DND-41 (cell line): ENCODE measurements around the gene MYBBP1A.

Source experiments
- ATAC-seq: fragments of 200-7000 bp; cut with Tn5 transposase; 3 replicates; pipeline ENCODE4 v1.9.1; 2021; ENCODE audit warnings: low read depth; ENCODE audit not compliant: insufficient read depth
- DNase-seq: peaks from one replicate; pipeline ENCODE4 v3.0.0-alpha.2; 2020
- H2AFZ ChIP-seq: 2 replicates; pipeline ENCODE4 v1.6.0; 2012; ENCODE audit warnings: low read depth, low read length
- H3K27ac ChIP-seq: 2 replicates; pipeline ENCODE4 v1.5.1; 2012; ENCODE audit warnings: low read length, inconsistent platforms
- H3K27me3 ChIP-seq: fragments of 200-600 bp; sonication (generic); 2 replicates; pipeline ENCODE4 v1.6.0; 2012; ENCODE audit warnings: low read length, mild to moderate bottlenecking, inconsistent platforms; ENCODE audit not compliant: insufficient read depth, poor library complexity
- H3K36me3 ChIP-seq: 2 replicates; pipeline ENCODE4 v1.5.1; 2012; ENCODE audit warnings: low read length, inconsistent platforms; ENCODE audit not compliant: insufficient read depth
- H3K4me1 ChIP-seq: 2 replicates; pipeline ENCODE4 v1.5.1; 2012; ENCODE audit warnings: mild to moderate bottlenecking, low read length; ENCODE audit not compliant: insufficient read depth
- H3K4me2 ChIP-seq: 2 replicates; pipeline ENCODE4 v1.6.0; 2012; ENCODE audit warnings: mild to moderate bottlenecking, moderate library complexity, low read length, inconsistent platforms; ENCODE audit not compliant: insufficient read depth
- H3K4me3 ChIP-seq, 2 experiments: fragments of 200-600 bp in 1 of 2; shearing (Covaris generic) in 1 of 2; 2 replicates each; pipeline ENCODE4 v1.5.1; 2012 to 2016; ENCODE audit warnings: inconsistent platforms in 2 of 2, low read length in 2 of 2, mild to moderate bottlenecking in 2 of 2, low read depth in 1 of 2, moderate library complexity in 1 of 2
- H3K79me2 ChIP-seq: 2 replicates; pipeline ENCODE4 v1.6.0; 2012; ENCODE audit warnings: low read length, inconsistent platforms; ENCODE audit not compliant: insufficient read depth
- H3K9ac ChIP-seq: 2 replicates; pipeline ENCODE4 v1.6.0; 2012; ENCODE audit warnings: low read depth, mild to moderate bottlenecking, inconsistent platforms, low read length, moderate library complexity
- H3K9me3 ChIP-seq: 2 replicates; pipeline ENCODE4 v1.5.1; 2012; ENCODE audit warnings: low read length, moderate library complexity, mild to moderate bottlenecking, inconsistent platforms; ENCODE audit not compliant: insufficient read depth, severe bottlenecking
- H4K20me1 ChIP-seq: 2 replicates; pipeline ENCODE4 v1.6.0; 2012; ENCODE audit warnings: low read length; ENCODE audit not compliant: insufficient read depth
- EZH2 ChIP-seq: IDR thresholded peaks from 3 replicates; pipeline ENCODE4 v1.6.1; 2012; ENCODE audit warnings: borderline replicate concordance, low read depth, mild to moderate bottlenecking, moderate library complexity, low read length, inconsistent platforms; ENCODE audit not compliant: severe bottlenecking
- TF ChIP-seq, protein P1 (sequence below): IDR thresholded peaks from 2 replicates; pipeline ENCODE4 v1.5.1; 2012; ENCODE audit warnings: borderline replicate concordance, low read length, moderate library complexity, mild to moderate bottlenecking; ENCODE audit not compliant: poor library complexity, severe bottlenecking; ENCODE audit errors: extremely low read depth

Gene MYBBP1A

GRCh38 chr17:4527134-4527533, 28.1 kb downstream of the MYBBP1A start:
- DNase-seq (no peak), ATAC-seq (no peak)
- Histone ChIP-seq H3K4me3 (no peak overlapping the region), H3K4me2 (no peak overlapping the region), H3K4me1 (no peaks in the 10 kb centered on the region), H3K27ac (no peak overlapping the region), H3K9ac (no peak overlapping the region), H4K20me1 (0 out of 2 replicates have a peak, but pooled peaks cover under 1% of the 10 kb centered on the region), H2AFZ (no peak overlapping the region), H3K9me3 (no peaks in the 10 kb centered on the region), H3K27me3 (no peaks in the 10 kb centered on the region), H3K36me3 (no peaks in the 10 kb centered on the region), H3K79me2 (no peaks in the 10 kb centered on the region)
- TF ChIP-seq, protein P1, sequence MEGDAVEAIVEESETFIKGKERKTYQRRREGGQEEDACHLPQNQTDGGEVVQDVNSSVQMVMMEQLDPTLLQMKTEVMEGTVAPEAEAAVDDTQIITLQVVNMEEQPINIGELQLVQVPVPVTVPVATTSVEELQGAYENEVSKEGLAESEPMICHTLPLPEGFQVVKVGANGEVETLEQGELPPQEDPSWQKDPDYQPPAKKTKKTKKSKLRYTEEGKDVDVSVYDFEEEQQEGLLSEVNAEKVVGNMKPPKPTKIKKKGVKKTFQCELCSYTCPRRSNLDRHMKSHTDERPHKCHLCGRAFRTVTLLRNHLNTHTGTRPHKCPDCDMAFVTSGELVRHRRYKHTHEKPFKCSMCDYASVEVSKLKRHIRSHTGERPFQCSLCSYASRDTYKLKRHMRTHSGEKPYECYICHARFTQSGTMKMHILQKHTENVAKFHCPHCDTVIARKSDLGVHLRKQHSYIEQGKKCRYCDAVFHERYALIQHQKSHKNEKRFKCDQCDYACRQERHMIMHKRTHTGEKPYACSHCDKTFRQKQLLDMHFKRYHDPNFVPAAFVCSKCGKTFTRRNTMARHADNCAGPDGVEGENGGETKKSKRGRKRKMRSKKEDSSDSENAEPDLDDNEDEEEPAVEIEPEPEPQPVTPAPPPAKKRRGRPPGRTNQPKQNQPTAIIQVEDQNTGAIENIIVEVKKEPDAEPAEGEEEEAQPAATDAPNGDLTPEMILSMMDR, result no peak
- no peak for TF ChIP-seq EZH2

DNA sequence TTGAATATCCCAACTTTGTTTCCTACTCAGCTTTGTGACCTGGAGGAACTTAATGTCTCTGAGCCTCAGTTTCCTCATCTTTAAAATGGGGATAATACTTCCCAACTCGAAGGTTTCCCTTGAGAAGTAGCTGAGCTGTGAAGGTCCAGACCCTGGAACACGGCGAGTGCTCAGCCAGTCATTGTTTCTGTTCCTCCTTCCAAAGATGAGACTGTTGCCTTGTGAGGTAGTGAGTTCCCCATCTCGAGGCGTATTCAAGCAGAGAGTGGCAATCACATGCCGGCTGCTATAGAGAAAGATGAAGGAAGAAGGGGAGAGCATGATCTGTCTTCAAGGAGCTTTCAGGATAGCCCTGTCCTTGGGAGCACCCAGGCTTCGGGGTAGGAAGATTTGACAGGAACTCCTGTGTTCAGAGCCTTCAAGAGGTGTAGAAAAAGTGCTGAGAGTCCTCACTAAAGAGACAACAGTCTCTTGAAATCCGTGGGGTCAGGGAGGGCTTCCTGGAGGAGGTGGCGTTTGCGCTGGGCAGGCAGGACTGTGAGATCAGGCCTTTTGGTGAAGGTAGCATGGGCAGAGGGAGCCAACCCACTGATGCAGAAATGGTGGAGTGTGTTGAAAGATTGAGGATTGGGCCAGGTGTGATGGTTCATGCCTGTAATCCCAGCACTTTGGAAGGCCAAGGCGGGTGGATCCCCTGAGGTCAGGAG, 29.3 kb downstream of the MYBBP1A start:
- H3K4me2 ChIP-seq, result no peak overlapping the region
- H3K27me3 ChIP-seq, result no peaks in the 10 kb centered on the region
- H2AFZ ChIP-seq, result no peak overlapping the region
- H3K9me3 ChIP-seq, result no peaks in the 10 kb centered on the region
- no peaks in the 10 kb centered on the region for H4K20me1 ChIP-seq
- H3K4me1 ChIP-seq, result no peaks in the 10 kb centered on the region
- TF ChIP-seq EZH2, result no peak
- TF ChIP-seq, protein P1, result no peak
- no peak for DNase-seq
- no peak overlapping the region for H3K27ac ChIP-seq
- ATAC-seq, result no peak
- H3K4me3 ChIP-seq, result no peak overlapping the region
- H3K79me2 ChIP-seq, result no peaks in the 10 kb centered on the region
- no peak overlapping the region for H3K9ac ChIP-seq
- H3K36me3 ChIP-seq, result no peaks in the 10 kb centered on the region

DNA sequence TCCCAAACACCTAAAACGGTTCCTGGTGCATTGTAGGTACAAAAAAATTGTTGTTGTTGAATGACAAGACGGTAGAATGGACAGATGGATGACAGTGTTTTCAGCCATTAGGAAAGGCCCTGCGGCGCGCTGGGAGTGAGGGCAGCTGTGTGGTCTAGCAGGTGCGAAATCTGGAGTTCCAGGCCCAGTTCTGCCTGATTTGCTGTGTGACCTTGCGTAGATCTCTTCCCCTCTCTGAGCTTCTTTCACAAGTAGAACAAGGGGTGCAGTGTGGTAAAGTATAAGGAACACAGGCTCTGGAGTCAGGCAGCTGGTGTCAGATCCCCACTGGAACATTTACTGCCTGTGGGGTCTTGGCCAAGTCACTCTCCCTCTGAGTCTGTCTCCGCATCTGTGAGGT, 31.2 kb downstream of the MYBBP1A start:
- no peaks in the 10 kb centered on the region; the same call in 1 of the 2 replicates for H4K20me1 ChIP-seq
- H2AFZ ChIP-seq, result no peak overlapping the region
- H3K9ac ChIP-seq, result no peak overlapping the region
- TF ChIP-seq EZH2, result no peak
- TF ChIP-seq, protein P1, result no peak
- H3K4me2 ChIP-seq, result no peak overlapping the region
- DNase-seq, result no peak
- no peaks in the 10 kb centered on the region for H3K4me1 ChIP-seq
- no peaks in the 10 kb centered on the region for H3K36me3 ChIP-seq
- no peak for ATAC-seq
- H3K9me3 ChIP-seq, result no peaks in the 10 kb centered on the region
- no peak overlapping the region for H3K4me3 ChIP-seq
- H3K27me3 ChIP-seq, result no peaks in the 10 kb centered on the region
- H3K79me2 ChIP-seq, result no peaks in the 10 kb centered on the region
- H3K27ac ChIP-seq, result no peak overlapping the region
